Lower leg skin (tissue), 3 donors: Measurements from ENCODE around the gene TP53INP2.

ENCODE experiments used
- CTCF ChIP-seq, 3 donors: fragments of 450-650 bp; IDR thresholded peaks; one replicate each; pipeline ENCODE4 v1.5.1; 2016; ENCODE audit warnings: antibody characterized with exemption in 3 of 3, mild to moderate bottlenecking in 3 of 3, moderate library complexity in 2 of 3
- POLR2A ChIP-seq, 2 donors: fragments of 450-650 bp; IDR thresholded peaks; one replicate each; pipeline ENCODE4 v1.6.1; 2016 to 2017; ENCODE audit warnings: antibody characterized with exemption in 2 of 2, mild to moderate bottlenecking in 1 of 2, moderate library complexity in 1 of 2

GRCh38 chr20:34710568-34710839 is 6.4 kb downstream of the TP53INP2 start:
- TF ChIP-seq CTCF (IDR thresholded peaks at IDR 0.05): no peak
- TF ChIP-seq POLR2A (IDR thresholded peaks at IDR 0.05): no peak
